Subcutaneous adipose tissue (tissue), 4 donors: ENCODE measurements around the gene ALPK3. TPM values are rescaled to one million over a fixed set of nuclear protein-coding genes. Genes with fewer than 3 reads are reported as not detected.

Experiments
- total RNA-seq, 4 donors: library from RNA; depleted of rRNA; stranded (reverse); fragments of >200 nt; gene quantifications; one replicate each; pipeline ENCODE4 v1.1.0, GENCODE V29; 2016
- TF ChIP-seq, protein P1 (sequence below): fragments of 450-650 bp; IDR thresholded peaks from one replicate; pipeline ENCODE4 v1.5.1; 2016; ENCODE audit warnings: low read depth, mild to moderate bottlenecking, control low read depth, antibody characterized with exemption, moderate library complexity

Gene ALPK3
- total RNA-seq, 4 donors from 2014 or later, result 3.3 to 70.3 (median 8.1) TPM

DNA sequence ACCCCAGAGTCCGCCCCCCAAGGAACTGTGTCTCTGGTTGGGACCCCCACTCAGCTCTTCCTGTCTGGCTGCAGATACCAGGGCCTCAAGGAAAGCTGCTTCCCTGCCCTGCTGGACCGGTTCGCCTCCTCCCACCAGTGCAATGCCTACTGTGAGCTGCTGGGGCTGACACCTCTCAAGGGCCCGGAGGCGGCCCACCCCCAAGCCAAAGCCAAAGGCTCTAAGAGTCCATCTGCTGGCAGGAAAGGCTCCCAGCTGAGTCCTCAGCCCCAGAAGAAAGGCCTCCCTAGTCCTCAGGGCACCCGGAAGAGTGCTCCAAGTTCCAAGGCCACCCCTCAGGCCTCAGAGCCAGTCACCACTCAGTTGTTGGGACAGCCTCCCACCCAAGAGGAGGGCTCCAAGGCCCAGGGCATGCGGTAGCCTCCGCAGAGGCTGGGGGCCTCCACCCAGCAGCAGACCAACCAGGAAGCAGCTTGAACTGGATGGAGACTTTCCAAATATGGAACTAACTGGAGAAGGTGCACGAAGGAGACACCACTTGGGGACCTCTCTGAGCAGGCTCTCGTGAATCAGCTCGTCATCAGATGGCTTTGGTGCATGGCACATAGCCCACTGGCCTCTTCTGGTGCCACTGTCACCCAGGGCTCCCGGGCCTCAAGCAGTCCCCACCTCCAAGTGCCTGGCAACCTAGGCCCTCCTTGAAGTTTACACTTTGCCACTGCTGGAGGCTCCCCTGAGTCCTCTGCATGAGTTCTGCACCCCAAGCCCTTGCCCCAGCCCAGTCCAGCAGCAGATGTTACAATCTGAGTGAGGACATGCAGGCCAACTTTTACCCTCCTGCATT is 51.1 kb downstream of the ALPK3 start:
- TF ChIP-seq, protein P1, sequence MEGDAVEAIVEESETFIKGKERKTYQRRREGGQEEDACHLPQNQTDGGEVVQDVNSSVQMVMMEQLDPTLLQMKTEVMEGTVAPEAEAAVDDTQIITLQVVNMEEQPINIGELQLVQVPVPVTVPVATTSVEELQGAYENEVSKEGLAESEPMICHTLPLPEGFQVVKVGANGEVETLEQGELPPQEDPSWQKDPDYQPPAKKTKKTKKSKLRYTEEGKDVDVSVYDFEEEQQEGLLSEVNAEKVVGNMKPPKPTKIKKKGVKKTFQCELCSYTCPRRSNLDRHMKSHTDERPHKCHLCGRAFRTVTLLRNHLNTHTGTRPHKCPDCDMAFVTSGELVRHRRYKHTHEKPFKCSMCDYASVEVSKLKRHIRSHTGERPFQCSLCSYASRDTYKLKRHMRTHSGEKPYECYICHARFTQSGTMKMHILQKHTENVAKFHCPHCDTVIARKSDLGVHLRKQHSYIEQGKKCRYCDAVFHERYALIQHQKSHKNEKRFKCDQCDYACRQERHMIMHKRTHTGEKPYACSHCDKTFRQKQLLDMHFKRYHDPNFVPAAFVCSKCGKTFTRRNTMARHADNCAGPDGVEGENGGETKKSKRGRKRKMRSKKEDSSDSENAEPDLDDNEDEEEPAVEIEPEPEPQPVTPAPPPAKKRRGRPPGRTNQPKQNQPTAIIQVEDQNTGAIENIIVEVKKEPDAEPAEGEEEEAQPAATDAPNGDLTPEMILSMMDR, result no peak

DNA sequence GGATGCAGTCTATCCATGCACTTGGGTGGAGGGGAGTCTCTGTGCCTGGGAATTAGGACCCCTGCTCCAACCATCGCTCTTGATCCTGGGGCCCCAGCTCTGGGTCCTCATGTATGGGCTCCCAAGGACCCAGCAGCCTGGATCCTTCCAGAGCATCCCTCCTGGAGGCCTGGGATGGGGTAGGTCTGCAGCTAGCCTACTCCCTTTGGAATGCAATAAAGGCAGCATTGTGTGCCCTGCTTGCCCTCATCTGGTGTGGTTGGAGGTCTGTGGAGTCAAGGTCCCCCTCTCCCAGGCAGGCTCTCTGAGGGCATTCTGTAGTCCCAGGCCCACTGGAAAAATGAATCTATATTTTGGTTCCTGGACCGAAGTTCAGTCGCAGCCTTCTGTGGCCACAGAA is 52.4 kb downstream of the ALPK3 start:
- TF ChIP-seq, protein P1, result no peak

DNA sequence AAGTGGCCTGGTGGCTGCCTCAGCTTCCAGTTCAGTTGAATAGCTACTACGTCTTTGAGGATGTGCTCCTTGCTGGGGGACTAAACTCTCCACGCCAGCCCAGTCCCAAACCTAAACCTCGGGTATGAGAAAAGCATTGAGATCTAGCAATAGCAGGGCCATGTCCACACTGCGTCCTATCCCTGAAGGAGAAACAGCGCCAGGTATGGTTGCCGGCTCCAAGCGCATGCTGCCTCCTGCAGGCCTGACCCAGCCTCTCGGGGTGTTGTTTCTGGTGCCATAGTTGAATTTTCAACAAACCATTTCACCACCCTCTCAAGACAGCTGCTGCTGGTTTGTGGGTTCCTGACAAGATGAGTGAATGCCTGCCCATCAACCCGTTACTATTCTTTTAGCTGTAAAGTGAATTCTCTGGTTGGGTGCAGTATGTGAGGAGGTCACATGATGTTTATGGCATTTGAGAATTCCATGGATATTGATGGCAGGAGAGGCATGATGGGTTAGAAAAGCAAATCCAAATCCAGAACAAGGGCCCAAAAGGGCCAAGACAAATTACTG is 54.4 kb downstream of the ALPK3 start:
- TF ChIP-seq, protein P1, result no peak

DNA sequence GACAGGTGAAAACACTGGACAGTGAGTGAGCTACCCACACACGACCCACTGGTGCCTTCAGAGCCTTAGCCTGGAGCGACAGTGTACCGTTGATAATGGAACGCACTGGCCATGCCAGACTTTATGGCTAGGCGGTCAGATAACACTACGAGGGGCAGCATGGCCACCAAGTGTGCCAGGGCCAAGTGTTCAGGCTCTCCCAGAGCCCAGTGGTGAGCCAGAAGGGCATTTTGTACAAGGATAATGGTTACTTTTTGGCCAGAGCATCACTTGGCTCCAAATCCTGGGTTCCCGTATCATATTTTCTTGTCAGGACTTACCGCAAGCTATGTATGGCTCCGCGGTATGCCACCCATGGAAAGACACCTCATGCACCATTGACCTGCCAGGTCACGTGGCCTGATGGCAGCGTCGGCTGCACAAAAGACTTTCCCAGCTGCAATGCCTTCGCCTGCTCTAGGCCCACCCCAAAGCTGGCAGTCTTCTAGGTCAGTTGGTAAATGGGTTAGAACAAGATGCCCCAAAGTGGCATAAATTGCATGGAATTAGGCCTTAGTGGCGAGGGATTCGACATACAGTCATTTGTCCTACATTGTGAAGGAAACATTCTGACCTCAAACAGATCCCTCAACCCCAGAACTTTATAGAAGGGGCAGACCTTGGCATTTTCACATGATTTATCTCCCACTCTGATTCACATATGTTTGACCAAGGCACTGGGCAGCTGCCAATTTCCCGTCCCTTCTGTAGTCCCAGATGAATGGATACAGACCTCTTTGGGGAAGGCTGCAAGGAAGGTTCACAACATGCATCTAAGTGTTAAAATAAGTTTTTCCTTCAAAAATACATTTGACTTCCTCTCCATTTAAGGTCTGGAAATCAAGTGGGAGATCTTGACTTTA is 55.1 kb downstream of the ALPK3 start:
- TF ChIP-seq, protein P1, result no peak

DNA sequence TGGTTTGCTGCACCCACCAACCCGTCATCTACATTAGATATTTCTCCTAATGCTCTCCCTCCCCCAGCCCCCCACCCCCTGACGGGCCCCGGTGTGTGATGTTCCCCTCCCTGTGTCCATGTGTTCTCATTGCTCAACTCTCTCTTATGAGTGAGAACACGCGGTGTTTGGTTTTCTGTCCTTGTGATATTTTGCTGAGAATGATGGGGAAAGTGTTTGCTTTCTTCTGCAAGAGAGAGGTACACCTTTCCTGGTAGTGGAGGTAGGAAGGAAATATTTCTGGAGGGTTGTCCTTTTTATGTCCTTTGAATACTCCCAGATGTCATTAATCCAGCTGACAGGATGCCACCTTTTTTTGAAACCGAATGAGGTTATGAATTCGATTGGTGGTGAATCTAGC is 56.8 kb downstream of the ALPK3 start:
- TF ChIP-seq, protein P1, result no peak

DNA sequence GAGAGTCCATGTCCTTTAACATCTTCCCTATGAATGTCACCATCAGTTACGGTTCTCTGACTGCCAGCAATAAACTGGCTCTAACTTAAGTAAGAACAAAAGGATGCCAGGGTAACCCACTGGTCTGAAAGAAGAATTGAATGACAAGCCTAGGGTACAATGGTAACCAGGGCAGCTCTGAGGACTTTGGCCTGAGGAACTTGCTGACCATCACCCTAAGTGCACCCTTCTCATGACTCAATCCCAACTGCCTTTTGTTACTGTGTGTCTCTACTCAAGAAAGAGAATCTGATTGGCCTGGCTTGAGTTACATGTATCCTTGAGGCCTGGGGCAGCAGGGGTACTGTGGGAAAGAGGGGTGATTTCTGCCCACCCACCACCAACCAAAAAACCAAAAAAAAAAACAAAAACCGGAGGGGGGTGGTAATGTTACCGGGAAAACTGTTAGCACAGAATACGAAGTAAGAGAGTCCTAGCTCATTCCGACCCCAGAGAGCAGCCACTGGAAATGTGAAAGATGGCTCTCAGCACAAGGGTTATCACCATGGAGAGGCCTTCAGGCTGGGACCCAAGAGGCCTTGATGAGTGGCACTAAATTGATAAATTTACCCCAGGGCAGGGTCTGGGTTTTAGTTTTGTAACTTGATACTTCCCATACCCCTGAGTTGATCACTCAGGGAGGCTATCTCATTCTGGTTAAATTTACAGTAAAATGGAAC is 58.0 kb downstream of the ALPK3 start:
- TF ChIP-seq, protein P1, result no peak
